ENCODE measurements around the gene PRKCA.
A peak's percentile ranks its signal among the peaks of the same experiment; 100 is the strongest.

PRKCA gene

GRCh38 chr17:66673668-66674276 lies 371.4 kb downstream of the PRKCA start:
- DNase-seq, result peak; percentile 45

- DNase-seq, result no peak
Observed at GRCh38 chr17:66675273-66675990, 373.0 kb downstream of the PRKCA start.

GRCh38 chr17:66675991-66676371 lies 373.6 kb downstream of the PRKCA start:
- no peak for DNase-seq

- no peak for DNase-seq
Observed at GRCh38 chr17:66676421-66676820, 374.0 kb downstream of the PRKCA start.

GRCh38 chr17:66677201-66677981 lies 375.0 kb downstream of the PRKCA start:
- no peak for DNase-seq

- no peak for DNase-seq
Observed at GRCh38 chr17:66678061-66678460, 375.6 kb downstream of the PRKCA start.

- no peak for DNase-seq
Observed at GRCh38 chr17:66678827-66679226, 376.4 kb downstream of the PRKCA start.

- no peak for DNase-seq
Observed at GRCh38 chr17:66679631-66680517, 377.5 kb downstream of the PRKCA start.

GRCh38 chr17:66682283-66682682 lies 379.9 kb downstream of the PRKCA start:
- DNase-seq, result no peak

GRCh38 chr17:66684261-66684660 lies 381.8 kb downstream of the PRKCA start:
- DNase-seq, result no peak

GRCh38 chr17:66684731-66685130 lies 382.3 kb downstream of the PRKCA start:
- DNase-seq, result no peak

- no peak for DNase-seq
Observed at GRCh38 chr17:66686601-66687000, 384.2 kb downstream of the PRKCA start.

GRCh38 chr17:66687570-66688284 lies 385.3 kb downstream of the PRKCA start:
- DNase-seq, result no peak

- no peak for DNase-seq
Observed at GRCh38 chr17:66689221-66689620, 386.8 kb downstream of the PRKCA start.

- no peak for DNase-seq
Observed at GRCh38 chr17:66690166-66690565, 387.8 kb downstream of the PRKCA start.

- no peak for DNase-seq
Observed at GRCh38 chr17:66691644-66692420, 389.4 kb downstream of the PRKCA start.

GRCh38 chr17:66692421-66692690 lies 389.9 kb downstream of the PRKCA start:
- DNase-seq, result no peak

- no peak for DNase-seq
Observed at GRCh38 chr17:66695098-66695497, 392.7 kb downstream of the PRKCA start.

- DNase-seq, result no peak
Observed at GRCh38 chr17:66698270-66698669, 395.9 kb downstream of the PRKCA start.

- DNase-seq, result no peak
Observed at GRCh38 chr17:66701462-66701861, 399.0 kb downstream of the PRKCA start.

GRCh38 chr17:66702106-66702936 lies 399.9 kb downstream of the PRKCA start:
- no peak for DNase-seq
